Measurements from ENCODE around the gene TCL1B. TPM values are rescaled to one million over a fixed set of nuclear protein-coding genes. Genes with fewer than 3 reads are reported as not detected.

Gene TCL1B
- total RNA-seq = not detected
- long read RNA-seq = 0 reads

DNA sequence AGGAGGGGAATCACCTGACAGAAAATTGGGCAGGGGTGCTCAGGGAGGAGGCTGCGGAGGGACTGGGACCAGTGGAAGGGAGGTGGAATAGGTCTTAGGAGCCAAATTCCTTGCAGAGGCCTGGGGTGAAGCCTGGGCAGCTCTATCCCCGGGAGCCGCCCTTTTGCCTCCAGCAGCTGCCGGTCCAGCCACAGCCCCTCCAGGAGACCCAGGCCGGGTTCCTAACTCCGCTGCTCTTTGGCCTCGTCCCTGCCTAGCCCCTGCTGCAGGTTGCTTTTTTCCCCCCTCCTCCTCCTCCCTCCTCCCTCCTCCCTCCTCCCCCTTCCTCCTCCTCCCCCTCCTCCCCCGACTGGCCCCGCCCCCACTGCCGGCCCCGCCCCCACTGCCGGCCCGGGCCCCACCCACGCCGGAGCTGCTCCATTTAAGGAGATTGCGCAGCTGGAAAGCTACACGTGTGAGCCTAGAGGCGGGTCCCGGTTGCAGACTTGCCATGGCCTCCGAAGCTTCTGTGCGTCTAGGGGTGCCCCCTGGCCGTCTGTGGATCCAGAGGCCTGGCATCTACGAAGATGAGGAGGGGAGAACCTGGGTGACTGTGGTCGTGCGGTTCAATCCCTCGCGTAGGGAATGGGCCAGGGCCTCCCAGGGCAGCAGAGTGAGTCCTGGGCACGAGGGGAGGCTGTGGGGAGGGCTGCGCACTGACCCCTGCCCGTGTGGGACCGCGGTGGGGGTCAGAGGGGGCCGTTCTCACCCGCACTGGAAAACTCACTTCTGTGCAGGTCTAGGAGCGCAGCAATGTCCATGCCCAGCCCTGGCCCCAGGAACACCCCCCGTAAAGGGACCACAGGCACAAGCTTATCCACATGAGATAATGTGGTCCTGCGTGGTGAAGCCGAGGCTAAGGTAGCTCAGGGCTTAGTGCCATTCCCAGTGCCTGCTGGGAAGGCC lies at the start of gene TCL1B:
Gene TCL1B, plus strand, starts transcription at position 449 of the 945 bp plus-strand sequence. Its CDS starts 42 bp downstream, at position 491.
- DNase-seq (ENCODE audit: low spot score) = no peak
- intact Hi-C loops (cut with DNase I) = no loop called here

GRCh38 chr14:95644981-95645380 lies 41.2 kb upstream of the TCL1B start:
- no peak for DNase-seq (ENCODE audit: low spot score)
- intact Hi-C loops (cut with DNase I) = no loop called here

- intact Hi-C loops (cut with DNase I) = no loop called here
- no peak for DNase-seq (ENCODE audit: low spot score)
Observed at GRCh38 chr14:95645389-95645996, 40.7 kb upstream of the TCL1B start.

DNA sequence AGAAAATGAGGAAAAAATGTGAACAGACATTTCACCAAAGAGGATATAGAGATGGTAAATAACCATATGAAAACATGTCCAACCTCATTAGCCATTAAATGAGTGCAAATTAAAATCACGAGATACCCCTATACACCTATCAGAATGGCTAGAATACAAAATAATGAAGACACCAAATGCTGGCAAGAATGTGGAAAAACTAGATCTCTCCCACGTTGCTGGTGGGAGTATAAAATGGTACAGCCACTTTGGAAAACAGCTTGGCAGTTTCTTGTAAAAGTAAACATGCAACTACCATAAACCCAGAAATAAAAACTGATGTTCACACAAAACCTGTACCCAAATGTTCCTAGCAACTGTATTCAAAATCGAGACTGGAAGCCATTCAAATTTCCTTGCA lies 38.3 kb upstream of the TCL1B start:
- intact Hi-C loops (cut with DNase I) = no loop called here
- no peak for DNase-seq (ENCODE audit: low spot score)

GRCh38 chr14:95649230-95649629 lies 37.0 kb upstream of the TCL1B start:
- intact Hi-C loops (cut with DNase I) = no loop called here
- DNase-seq (ENCODE audit: low spot score) = no peak

GRCh38 chr14:95651028-95651427 lies 35.2 kb upstream of the TCL1B start:
- intact Hi-C loops (cut with DNase I) = no loop called here

GRCh38 chr14:95651821-95652583 lies 34.2 kb upstream of the TCL1B start:
- intact Hi-C loops (cut with DNase I) = no loop called here
- no peak for DNase-seq (ENCODE audit: low spot score)

More at GRCh38 chr14:95651028-95651427, 35.2 kb upstream of the TCL1B start:
- no peak for DNase-seq (ENCODE audit: low spot score)

GRCh38 chr14:95652690-95653089 lies 33.5 kb upstream of the TCL1B start:
- intact Hi-C loops (cut with DNase I) = no loop called here
- no peak for DNase-seq (ENCODE audit: low spot score)

GRCh38 chr14:95655461-95655860 lies 30.8 kb upstream of the TCL1B start:
- DNase-seq (ENCODE audit: low spot score) = no peak
- intact Hi-C loops (cut with DNase I) = no loop called here

DNA sequence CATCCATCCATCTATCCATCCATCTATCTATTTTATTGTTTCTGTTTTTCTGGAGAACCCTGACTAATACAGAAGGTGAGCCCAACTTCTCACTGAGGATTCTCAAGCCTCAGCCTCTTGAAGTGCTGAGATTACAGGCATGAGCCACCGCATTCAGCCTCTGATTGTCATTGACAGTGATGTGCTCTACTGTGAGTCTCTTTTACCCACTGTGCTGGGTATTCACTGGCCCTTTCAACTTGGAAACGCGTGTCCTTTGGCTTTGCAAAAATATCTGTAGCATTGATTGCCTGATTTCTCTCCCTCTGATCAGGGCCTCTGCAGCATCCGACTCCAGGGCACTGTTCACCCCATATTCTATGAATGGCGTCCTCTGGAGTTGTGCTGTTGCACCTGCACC lies 29.6 kb upstream of the TCL1B start:
- no peak for DNase-seq (ENCODE audit: low spot score)
- intact Hi-C loops (cut with DNase I) = no loop called here

GRCh38 chr14:95657454-95657853 lies 28.8 kb upstream of the TCL1B start:
- DNase-seq (ENCODE audit: low spot score) = no peak
- intact Hi-C loops (cut with DNase I) = no loop called here

DNA sequence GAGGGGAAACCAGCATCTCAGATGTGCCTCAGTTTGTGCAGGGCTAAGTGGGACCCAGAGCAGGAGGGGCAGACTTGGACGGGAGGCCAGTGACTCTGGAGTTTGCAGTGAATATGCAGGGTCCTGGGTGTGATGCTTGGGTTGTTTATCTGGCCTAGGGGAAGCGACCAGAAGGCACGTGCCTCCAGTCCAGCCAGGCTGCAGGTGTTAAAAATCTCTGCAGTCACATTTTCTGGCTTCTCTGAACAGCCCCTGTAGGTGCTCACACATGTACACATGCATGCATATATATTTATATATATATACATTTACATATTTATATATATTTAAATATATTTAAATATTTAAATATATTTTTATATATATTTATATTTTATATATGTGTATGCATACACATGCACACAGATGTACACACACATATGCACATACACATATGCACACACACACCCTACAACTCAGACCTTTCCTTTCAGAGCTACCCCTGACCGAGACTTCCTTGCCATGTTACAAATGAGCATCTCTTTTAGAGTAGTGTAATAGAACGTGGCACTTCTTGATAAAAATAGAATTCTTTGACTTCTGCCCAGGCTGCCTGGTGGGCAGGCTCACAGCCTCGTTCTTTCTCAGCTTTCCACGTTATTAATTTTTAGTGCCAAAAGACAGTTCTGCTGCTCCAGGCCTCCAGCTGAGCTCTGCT lies 26.8 kb upstream of the TCL1B start:
- intact Hi-C loops (cut with DNase I) = no loop called here
- no peak for DNase-seq (ENCODE audit: low spot score)

- DNase-seq (ENCODE audit: low spot score) = no peak
- intact Hi-C loops (cut with DNase I) = no loop called here
Observed at GRCh38 chr14:95659990-95660385, 26.2 kb upstream of the TCL1B start.

DNA sequence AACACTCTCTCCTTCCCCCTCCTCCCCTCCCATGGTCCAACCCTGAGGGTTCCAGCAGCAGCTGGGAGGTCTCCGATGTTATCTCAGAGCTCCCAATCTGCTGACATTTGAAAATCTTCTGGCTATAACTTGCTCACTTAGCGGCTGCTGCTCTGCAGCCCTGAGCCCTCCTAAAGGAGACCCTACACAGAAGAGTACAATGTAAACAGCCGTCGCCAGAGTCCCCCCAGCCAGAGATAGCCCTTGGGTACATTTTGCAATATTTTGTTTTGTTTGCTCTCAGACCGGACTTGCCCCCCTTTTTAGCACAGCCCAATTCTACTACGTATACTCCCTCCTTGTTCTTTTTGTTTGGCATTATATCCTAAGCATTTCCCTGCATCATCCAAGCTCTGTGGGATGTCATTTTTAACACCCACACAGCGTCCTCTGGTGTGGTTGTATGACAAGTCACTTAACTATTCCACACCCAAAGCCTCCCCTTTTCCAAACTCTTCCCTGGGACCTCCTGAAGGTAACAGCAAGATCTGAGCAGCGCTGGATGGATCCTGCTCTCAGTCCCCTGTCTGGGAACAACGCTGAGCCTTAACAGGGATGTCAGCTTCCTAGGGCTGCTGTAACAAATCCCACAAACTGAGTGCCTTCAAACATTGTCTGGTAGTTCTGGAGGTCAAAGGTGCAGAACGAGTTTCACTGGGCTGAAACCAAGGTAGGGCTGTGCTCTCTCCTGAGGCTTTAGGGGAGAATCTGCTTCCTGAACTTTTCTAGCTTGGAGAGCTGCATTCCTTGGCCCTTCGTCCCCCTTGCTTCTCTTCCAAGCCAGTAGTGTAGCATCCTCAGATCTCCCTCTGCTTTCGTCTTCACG lies 25.3 kb upstream of the TCL1B start:
- intact Hi-C loops (cut with DNase I) = no loop called here

GRCh38 chr14:95662376-95663186 lies 23.6 kb upstream of the TCL1B start:
- DNase-seq (ENCODE audit: low spot score) = no peak
- intact Hi-C loops (cut with DNase I) = no loop called here

More for the DNA sequence above, 25.3 kb upstream of the TCL1B start:
- no peak for DNase-seq (ENCODE audit: low spot score)

DNA sequence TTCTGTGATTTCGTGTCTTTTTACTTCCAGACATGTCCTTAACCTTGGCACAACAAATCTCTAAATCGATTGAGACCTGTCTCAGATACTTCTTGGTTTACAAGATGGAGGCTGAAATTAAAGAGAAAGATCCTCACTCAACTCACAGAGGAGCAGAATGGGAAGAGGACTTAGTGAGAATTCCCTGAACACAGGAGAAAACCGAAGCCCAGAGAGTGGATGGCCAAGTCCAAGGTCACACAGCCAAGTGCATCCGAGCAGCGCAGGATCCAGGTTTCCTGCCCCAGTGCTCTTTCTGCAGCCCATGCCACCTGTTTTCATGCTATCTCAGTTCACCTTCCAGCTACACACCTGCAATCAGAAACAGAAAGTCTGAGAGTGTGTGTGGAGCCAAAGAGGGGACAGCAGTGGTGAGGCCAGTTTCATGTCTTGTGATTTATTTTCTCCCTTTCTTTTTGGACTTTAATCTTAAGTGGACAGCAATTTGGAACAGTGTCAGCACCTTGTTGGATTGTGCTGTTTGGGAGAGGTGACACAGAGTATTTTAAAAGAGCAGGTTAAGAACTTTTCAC lies 22.9 kb upstream of the TCL1B start:
- intact Hi-C loops (cut with DNase I) = no loop called here

GRCh38 chr14:95664066-95664465 lies 22.2 kb upstream of the TCL1B start:
- no peak for DNase-seq (ENCODE audit: low spot score)
- intact Hi-C loops (cut with DNase I) = no loop called here

More for the DNA sequence above, 22.9 kb upstream of the TCL1B start:
- DNase-seq (ENCODE audit: low spot score) = no peak

- intact Hi-C loops (cut with DNase I) = no loop called here
- DNase-seq (ENCODE audit: low spot score) = no peak
Observed at GRCh38 chr14:95664546-95664945, 21.7 kb upstream of the TCL1B start.
